HL-60 (cell line): ENCODE data around the gene CENPK.
"Not testable (repeated sequence)": the region's sequence is repeated elsewhere in the genome, so short reads cannot be mapped to it uniquely, and the experiment has no call there.

Experiments used
- CTCF ChIP-seq: IDR thresholded peaks from one replicate; pipeline ENCODE4 v1.5.1; 2011; ENCODE audit warnings: low read length, control low read depth, inconsistent platforms; ENCODE audit not compliant: insufficient read depth
- GABPA ChIP-seq: IDR thresholded peaks from 2 replicates; pipeline ENCODE4 v1.6.1; 2012; ENCODE audit warnings: low read depth
- REST ChIP-seq: IDR thresholded peaks from 2 replicates; pipeline ENCODE4 v1.6.1; 2012; ENCODE audit warnings: low read depth; ENCODE audit not compliant: insufficient replicate concordance

GRCh38 chr5:65601761-65602160 is 38.8 kb upstream of the CENPK start:
- TF ChIP-seq GABPA, REST, CTCF: not testable (repeated sequence)
